GM12864 (cell line): ENCODE results near the gene TRIM42.

ENCODE experiments used
- DNase-seq: peaks from one replicate; pipeline ENCODE4 v3.0.0-alpha.2; 2011; ENCODE audit warnings: low read depth
- H3K4me3 ChIP-seq: 2 replicates; pipeline ENCODE4 v1.5.1; 2011; ENCODE audit warnings: mild to moderate bottlenecking, low read depth, low read length, control low read depth
- TF ChIP-seq, protein P1 (sequence below): IDR thresholded peaks from 2 replicates; pipeline ENCODE4 v1.5.1; 2011; ENCODE audit warnings: low read depth, mild to moderate bottlenecking, moderate library complexity, low read length, control low read depth, inconsistent platforms; ENCODE audit errors: missing control alignments

The TRIM42 gene

DNA sequence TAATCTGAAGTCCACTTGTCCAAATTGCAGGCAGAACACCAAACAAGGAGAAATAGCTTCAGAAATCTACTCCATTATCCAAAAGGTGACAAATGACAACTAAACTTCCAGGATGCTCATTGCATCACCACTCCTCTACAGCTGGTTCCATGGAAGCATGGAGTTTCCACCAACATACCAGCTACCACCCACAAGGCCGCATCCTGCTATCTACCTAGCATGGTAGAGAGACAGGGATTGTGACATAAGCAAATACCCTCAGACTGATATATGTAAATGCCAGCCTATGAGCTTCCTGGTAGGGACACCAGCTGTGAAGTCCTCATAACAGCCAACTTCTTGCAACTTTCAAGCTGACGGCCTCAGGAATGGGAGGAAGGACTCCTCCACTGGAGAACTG is at the start of gene TRIM42:
TSS of gene TRIM42 (plus strand) at position 301 of the 400 bp plus-strand sequence. CDS start 166 bp downstream, outside the sequence.
- H3K4me3 ChIP-seq: no peak within 1 kb of the TSS
- no peak for DNase-seq
- TF ChIP-seq, protein P1, sequence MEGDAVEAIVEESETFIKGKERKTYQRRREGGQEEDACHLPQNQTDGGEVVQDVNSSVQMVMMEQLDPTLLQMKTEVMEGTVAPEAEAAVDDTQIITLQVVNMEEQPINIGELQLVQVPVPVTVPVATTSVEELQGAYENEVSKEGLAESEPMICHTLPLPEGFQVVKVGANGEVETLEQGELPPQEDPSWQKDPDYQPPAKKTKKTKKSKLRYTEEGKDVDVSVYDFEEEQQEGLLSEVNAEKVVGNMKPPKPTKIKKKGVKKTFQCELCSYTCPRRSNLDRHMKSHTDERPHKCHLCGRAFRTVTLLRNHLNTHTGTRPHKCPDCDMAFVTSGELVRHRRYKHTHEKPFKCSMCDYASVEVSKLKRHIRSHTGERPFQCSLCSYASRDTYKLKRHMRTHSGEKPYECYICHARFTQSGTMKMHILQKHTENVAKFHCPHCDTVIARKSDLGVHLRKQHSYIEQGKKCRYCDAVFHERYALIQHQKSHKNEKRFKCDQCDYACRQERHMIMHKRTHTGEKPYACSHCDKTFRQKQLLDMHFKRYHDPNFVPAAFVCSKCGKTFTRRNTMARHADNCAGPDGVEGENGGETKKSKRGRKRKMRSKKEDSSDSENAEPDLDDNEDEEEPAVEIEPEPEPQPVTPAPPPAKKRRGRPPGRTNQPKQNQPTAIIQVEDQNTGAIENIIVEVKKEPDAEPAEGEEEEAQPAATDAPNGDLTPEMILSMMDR: no peak

DNA sequence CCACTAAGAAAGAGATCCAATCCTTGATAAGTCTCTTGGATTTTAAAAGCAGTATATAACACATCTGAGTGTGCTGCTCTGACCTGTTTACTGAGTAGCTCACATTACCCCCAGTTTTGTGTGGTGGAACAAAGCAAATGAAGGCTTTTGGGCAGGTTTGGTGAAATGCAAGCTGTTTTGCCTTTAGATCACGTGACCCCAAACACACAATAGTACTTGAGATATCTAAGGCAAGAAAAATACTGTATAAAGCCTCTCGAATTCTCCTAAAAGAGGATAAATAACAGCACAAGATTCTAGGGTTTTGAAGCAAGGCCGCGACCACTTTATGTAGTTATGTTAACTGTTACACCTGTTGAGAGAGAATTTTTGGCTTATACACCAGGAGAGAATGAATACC is 49.3 kb upstream of the TRIM42 start:
- no peak overlapping the region for H3K4me3 ChIP-seq
- TF ChIP-seq, protein P1: no peak
- DNase-seq: no peak

DNA sequence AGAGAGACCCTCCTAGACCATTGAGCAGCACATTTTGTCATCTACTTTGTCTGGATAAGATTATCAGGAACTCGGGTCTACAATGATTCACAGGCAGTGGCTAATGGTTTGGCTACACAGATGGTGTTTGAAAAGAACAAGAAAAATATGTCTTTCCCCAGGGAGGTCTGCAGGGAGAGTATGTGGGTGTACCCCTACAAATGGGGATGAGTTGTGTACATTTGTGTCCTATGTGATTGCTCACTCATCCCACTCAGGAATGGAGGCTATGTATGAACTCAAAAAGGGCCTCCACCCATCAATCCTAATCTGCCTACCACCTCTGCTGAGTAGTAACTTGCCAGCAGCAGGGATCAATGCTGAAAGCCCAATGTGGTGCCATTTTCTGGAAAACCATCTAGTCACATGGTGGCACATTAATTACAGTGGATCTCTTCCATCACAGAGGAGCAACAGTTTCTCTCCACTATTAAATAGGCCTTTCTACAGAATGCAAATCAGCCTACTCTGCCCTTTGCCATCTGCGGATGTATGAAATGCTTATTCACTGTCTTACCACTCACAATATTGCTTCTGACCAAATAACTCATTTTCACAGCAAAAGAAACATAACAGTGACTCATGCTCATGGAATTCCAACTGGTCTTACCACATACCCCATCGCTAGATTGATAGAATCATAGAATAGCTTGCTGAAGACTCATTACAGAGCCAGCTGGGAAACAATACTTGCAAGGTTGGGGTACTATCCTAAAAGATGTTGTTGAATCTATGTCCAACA is 48.3 kb upstream of the TRIM42 start:
- no peak for DNase-seq
- TF ChIP-seq, protein P1: no peak
- H3K4me3 ChIP-seq: no peak overlapping the region

DNA sequence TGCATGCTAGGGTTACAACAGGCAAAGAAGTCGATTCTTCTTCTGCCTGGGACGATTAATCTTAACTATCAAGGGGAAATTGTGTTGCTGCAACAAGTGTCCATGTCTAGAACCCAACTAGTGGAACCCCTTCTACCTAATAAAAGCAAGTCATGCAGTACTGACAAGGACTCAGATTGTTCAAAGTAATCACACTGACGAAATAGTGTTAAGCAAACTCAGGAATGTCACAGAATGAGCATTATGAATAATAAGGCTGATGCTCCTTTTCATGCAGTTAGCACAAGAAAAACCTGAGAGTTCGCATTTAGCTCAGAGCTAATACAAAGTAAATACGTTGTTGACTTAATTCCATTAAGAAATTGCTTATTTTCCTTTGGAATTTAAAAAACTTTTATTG is 47.5 kb upstream of the TRIM42 start:
- TF ChIP-seq, protein P1: no peak
- DNase-seq: no peak
- H3K4me3 ChIP-seq: no peak overlapping the region

DNA sequence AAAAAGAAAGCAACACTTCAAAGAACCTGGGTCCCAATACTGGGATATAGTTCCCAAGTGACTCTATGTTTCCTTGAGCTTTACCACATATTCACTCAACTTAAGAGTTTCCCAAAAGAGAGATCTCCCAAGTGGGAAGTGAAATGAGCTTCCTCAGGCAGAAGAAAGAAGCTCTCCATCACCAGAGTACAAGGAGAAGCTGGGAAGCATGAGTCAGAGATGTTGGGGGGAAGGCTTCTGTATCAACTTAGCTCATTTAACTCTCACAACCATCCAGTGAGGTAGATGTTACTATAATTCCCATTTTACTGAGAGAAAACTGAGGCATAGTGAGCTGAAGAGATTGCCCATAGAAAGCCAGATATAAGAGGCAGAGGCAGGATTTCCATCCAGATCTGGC is 47.0 kb upstream of the TRIM42 start:
- no peak for DNase-seq
- H3K4me3 ChIP-seq: no peak overlapping the region
- TF ChIP-seq, protein P1: no peak

DNA sequence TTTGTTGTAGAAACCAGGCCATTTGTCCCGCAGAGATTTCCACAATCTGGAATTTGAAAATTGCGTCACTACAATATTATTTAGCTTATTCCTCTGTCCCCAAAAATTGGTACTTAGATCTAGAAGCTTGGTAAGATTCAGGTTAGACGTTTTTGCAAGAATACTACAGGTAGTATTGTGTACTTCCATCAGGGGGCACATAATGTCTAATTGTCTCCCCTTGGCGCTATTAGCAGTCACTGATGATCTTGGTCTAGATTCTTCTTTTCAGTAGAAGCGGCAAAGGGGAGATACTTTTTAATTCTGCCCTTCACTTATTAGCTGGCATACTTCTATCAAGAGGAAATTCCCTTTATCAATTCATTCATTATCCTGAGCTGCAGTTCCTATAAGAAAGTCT is 42.6 kb upstream of the TRIM42 start:
- TF ChIP-seq, protein P1: no peak
- H3K4me3 ChIP-seq: no peak overlapping the region
- no peak for DNase-seq

DNA sequence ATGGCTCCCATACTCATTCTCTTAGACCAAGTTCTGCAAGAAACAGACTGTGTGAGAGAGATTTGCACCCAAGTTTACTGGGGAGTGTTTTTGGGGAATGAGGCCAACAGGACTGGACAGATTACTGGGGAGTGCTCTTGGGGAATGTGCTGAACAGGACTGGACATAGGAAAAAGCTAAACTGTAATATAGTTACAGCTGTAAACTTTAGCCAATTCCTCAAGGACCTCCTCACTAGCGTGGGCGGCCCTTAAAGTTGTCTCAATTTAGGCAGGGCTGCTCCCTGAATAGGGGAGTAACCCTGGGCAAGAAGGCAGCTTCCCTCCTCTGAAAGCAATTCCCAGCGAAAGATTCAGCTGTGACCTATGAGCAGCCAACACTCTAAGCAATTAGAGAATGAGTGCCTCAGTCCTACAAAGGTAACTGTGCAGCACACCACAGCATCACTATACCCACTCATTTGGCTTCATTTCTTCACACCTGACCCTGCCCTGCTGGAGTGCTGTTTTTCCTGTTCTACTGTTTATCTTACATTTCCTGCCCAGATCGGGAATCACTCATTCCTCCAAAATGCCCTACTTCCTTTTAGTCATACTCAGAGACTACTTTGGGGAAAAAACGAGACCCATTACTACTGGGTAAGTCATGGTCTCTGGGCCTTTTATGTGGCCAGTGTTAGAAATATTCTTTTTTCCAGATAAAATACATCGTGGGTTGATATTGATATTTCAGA is 41.3 kb upstream of the TRIM42 start:
- TF ChIP-seq, protein P1: no peak
- no peak overlapping the region for H3K4me3 ChIP-seq
- DNase-seq: no peak
